ENCODE data around the gene METTL16.

Gene METTL16

DNA sequence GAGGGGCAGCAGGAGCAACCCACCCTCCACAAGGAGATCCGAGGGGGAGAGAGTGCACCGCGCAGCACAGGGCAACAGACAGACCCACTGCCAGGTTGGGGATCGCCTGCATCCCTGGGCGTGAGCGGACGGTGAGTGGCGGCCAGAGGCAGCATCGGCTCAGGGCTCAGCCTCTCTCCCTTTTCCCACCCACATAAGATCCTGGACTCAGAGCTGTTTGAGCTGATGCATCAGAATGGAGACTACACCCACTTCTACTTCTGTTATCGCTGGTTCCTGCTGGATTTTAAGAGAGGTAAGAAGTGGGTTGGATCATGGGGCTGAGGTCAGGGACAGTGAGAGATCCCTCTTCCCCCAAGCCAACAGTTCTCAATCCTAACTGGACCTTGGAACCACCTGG lies 134.0 kb downstream of the METTL16 start:
- no peak for DNase-seq

DNA sequence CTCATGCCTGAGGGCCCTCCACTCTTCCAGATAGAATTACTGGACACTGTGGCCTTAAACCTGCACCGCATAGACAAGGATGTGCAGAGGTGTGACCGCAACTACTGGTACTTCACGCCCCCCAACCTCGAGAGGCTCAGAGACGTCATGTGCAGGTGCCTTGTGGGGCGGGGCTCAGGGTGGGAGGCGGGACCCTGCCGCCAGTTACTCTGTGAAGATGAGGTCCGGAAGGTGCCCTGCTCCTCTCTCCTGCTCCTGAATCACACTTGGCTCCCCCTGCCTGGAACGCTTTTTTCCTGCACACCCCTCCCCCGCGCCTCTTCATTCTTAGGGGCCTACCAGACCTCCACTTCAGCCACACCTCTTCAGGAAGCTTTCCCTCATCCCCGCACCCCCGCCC lies 135.6 kb downstream of the METTL16 start:
- DNase-seq, result no peak

DNA sequence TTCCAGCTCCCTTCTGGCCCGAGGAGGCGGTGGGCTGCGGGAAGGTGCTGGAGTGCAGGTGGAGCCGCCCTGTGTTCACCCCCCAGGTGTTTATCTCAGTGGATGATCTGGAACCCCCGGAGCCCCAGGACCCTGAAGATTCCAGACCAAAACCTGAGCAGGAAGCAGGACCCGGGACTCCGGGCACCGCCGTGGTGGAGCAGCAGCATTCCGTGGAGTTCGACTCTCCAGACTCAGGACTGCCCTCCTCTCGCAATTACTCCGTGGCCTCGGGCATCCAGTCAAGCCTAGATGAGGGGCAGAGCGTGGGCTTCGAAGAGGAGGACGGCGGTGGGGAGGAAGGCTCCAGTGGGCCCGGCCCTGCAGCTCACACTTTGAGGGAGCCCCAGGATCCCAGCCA lies 136.3 kb downstream of the METTL16 start:
- no peak for DNase-seq

DNA sequence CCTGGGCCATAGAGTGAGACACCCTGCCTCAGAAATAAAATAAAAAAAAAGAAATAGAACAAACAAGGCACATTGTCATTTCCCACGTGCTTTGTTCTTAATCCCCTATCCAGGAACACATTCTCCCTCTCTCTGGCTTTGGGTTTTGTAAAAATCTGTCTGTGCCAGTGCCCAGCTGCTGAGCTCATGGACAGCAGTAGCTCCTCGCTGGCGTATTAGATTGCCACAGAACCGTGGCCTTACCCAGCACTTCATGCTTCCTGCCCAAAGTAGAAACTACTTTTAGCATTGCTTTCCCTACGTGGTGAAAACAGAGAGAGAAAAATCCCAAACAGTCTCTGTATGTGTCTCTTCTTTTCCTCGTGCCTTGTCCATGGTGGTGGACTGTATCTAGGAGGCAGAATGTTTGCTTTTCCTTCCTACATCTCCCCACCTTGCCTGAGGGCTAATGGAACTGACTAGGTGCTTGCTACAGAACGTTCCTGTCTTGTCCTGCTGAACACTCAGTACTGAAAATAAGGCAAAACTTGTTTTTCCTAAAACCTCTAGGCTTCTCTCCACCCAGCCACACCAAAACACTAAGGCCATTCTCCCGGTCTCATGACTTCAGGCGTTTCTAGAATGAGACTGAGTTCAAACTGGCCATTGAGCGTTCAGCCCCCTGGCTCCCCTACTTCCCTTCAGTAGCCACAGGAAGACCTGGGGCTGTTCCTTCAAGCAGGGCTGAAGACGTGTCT lies 137.0 kb downstream of the METTL16 start:
- DNase-seq, result no peak

DNA sequence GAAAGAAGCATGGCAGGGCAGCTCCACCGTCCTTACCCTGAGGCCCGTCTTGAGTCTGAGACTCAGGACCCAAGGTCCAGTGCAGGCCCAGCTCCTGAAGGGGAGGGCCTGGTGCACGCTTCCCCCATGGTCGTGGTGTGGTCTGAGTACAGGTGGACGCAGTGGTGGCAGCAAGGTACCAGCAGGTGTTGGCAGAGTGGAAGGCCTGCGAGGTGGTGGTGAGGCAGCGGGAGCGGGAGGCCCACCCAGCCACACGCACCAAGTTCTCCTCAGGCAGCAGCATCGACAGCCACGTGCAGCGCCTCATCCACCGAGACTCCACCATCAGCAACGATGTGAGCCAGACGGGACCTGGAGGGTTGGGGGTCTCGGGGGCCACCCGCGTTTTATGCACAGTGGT lies 138.5 kb downstream of the METTL16 start:
- no peak for DNase-seq

DNA sequence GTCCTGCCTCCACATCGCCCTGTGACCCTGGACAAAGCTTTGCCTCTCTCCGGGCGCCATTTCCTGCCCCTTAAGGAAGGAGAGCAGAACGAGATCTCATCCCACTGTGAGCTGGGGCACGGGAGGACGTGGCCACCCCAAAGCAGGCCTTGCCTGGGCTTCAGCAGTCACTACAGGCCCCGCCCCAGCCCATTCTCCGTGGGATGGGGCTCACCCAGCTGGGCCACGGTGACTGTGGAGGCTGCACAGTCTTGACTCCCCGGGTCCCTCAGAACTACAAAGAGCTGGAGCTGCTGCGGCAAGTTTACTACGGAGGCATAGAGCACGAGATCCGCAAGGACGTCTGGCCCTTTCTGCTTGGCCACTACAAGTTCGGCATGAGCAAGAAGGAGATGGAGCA lies 139.0 kb downstream of the METTL16 start:
- DNase-seq, result no peak

DNA sequence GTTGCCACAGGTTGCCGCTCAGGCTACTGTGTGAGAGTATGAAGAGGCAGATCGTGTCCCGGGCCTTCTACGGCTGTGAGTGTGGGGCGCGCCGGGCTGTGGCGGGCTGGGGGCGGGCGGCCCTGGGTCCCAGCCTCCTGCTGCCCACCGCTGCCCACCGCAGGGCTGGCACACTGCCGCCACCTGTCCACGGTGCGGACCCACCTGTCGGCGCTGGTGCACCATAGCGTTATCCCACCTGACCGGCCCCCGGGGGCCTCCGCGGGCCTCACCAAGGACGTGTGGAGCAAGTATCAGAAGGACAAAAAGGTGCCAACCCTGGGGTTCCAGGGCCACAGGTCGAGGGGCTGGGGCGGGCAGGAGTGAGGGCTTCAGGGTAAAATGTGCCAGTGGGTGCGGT lies 139.5 kb downstream of the METTL16 start:
- DNase-seq, result no peak

DNA sequence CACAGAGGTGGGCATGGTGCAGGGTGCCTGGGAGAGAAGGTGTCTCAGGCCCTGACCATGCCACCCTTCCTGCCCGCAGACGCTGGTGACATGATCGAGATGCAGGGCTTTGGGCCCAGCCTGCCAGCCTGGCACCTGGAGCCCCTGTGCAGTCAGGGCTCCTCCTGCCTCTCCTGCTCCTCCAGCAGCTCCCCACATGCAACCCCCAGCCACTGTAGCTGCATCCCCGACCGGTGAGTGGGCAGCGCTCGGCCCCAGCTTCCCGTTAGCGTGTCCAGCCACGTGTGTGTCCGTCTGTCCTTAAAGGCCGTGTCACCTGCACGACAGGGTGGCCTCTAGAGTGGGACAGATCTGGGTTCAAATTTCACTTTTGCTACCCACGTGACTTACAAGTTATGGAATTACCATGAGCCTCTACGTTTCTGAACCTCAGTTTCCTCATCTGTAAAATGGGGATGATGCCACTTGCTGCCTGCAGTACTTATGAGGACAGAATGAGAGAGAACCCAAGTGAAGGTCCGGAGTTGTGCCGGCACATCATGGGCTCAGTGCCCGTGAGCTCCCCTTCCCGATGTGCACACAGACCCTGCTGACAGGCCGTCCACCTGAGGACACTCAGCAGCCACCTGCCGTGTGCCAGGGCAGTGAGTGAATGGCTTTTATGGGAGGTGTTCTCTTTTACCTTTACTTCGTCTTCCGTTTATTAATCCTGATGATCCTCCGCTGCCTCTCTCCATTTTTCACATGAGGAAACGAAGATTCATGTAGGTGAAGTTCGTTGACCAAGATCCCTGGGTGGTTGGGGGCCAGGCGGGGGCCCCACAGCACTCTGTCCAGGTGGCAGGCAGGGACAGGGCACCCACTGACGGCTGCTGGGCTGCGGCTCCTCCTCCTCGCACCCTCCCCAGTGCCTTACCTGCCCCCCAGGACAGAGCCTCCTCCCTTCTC lies 140.2 kb downstream of the METTL16 start:
- no peak for DNase-seq

DNA sequence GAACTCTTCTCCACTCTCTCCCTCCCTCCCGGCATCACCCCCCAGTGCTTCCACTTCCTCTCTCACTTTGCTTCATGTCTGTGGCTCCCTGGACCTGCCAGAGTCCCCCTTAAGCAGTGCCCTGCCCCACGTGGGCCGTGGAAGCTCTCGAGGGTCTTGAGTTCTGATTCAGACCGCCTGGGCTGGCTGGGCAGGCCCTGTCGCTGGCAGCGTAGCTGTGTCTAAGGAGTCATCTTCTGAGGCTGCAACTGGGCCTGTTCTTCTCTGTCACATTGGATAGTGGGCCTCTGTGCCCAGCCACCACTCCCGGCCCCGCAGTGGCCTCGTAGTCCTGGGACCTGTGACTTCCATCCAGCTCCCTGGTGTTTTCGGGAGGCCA lies 141.5 kb downstream of the METTL16 start:
- DNase-seq, result no peak

DNA sequence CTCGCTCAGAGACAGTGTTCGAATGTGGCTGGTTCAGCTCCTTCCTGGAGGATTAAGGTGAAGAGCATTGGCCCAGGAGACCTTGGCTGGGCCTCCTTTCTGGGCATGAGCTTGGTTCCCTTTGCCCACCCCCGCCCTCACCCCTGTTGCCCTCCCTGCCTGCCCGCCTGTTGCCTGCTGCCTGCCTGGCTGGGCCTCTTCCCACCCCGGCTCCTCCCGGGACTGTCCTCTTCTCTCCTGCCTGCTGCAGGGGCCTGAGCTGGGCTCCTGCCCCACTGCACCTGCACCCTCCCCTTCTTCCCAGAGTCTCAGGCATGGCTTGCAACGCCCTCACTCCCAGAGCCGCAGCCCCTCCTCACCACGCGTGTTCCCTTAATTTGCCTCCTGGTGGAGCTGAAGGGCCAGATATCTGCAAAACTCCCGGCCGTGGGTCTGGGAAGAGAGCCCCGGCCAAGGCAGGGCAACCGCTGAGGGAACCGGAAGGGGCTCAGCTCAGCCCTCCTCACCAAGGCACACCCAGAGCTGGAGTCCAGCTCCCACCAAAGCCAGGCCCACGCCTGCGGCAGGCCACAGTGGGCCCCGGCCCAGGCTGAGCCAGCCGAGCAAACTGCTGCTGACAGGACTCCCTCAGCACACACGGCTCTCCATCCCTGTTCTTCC lies 142.0 kb downstream of the METTL16 start:
- DNase-seq, result no peak

DNA sequence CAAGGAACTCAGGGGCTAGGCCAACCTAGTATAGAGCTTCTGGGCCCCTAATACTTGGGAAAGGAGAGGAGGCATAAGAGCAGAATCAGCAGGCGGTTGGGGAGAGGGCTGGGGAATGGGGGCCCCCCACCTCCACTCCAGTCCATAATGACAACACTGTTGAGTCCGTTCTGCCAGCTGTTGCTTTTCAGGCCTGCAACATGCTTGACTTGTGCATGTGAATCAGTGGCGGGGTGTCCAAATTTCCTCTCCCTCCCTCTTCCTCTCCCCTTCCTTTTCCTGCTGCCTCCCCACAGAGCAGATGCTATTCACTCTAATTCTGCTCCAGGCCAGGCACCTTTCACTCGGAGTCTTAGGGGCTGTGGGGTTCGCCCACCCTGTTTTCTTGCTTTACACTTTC lies 142.6 kb downstream of the METTL16 start:
- DNase-seq, result no peak

DNA sequence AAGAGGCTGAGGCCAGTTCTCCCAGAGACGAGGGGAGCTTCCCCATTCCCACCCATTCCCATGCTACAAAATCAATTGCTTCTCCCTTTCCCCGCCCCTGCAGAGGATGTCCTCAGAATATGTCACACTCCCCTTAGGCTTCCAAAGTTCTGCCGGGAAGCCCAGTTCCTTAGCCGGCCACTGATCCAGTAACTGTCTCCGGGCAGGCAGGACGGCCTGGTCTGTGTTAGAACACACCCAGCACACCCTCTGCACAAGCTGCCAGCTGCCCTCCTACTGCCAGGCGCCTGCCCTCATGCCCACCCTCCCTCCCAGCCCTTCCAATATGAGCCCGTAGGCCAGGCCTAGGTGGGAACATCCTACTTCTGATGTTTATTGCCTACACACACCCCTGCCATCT lies 143.3 kb downstream of the METTL16 start:
- DNase-seq, result no peak

DNA sequence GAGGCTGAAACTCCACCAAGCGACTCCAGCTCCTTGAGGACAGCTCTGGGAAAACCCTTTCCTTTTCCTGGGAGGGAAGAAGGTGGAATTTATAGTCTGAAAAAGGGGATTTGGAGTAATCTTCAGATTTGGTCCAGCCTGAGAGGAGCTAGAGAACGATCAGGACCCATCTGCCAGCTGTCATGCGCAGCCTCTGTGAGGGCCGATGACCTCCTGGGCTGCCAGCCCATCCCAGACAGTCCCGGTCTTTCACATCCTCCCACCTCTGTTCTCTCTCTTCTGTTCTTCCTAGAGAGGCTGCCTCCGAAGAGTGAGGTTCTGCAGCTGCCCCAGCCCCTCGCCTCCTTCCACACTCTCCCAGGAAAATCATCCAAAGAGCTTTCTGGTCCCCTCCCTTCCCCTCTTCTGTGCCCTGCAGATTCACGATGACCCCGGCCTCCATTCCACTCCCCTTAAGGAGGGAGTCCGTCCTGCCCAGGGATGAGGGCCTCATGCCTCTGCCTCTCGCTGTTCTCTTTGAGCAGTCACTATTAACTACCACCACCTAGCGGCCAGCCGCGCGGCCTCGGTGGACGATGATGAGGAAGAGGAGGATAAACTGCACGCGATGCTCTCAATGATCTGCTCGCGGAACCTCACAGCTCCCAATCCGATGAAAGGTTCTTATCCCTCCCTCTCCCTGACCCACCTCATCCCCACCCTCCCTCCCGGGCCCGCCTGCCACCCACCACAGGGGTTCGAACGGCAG lies 144.8 kb downstream of the METTL16 start:
- no peak for DNase-seq
